Loucy (cell line): ENCODE measurements around the gene GPHN.
"Not testable (repeated sequence)": the region's sequence is repeated elsewhere in the genome, so short reads cannot be mapped to it uniquely, and the experiment has no call there.

ENCODE experiments used
- H2AFZ ChIP-seq: fragments of 200-600 bp; sonication (generic); 2 replicates; pipeline ENCODE4 v1.6.0; 2016; ENCODE audit warnings: antibody characterized with exemption, mild to moderate bottlenecking, low read length, moderate library complexity
- H3F3A ChIP-seq: fragments of 200-600 bp; 2 replicates; pipeline ENCODE4 v1.6.0; 2016; ENCODE audit warnings: antibody characterized with exemption, low read depth, mild to moderate bottlenecking
- H3K27me3 ChIP-seq: fragments of 200-600 bp; sonication (generic); 2 replicates; pipeline ENCODE4 v1.6.1; 2014; ENCODE audit warnings: low read length, mild to moderate bottlenecking; ENCODE audit not compliant: insufficient read depth, poor library complexity, severe bottlenecking
- H3K36me3 ChIP-seq: fragments of 200-600 bp; sonication (generic); 2 replicates; pipeline ENCODE4 v1.6.1; 2016; ENCODE audit warnings: low read length; ENCODE audit not compliant: insufficient read depth
- H3K4me1 ChIP-seq: fragments of 200-600 bp; sonication (generic); 2 replicates; pipeline ENCODE4 v1.5.1; 2014; ENCODE audit warnings: low read length, mild to moderate bottlenecking; ENCODE audit not compliant: insufficient read depth, poor library complexity, severe bottlenecking
- H3K4me2 ChIP-seq: fragments of 200-600 bp; sonication (generic); 2 replicates; pipeline ENCODE4 v1.6.0; 2014; ENCODE audit warnings: antibody characterized with exemption, low read length, low read depth, mild to moderate bottlenecking; ENCODE audit not compliant: poor library complexity, severe bottlenecking
- H3K4me3 ChIP-seq: fragments of 200-600 bp; sonication (generic); 2 replicates; pipeline ENCODE4 v1.5.1; 2014; ENCODE audit warnings: low read length, mild to moderate bottlenecking, mixed read lengths; ENCODE audit not compliant: poor library complexity, severe bottlenecking
- H3K79me2 ChIP-seq: fragments of 200-600 bp; sonication (generic); 2 replicates; pipeline ENCODE4 v1.6.1; 2014; ENCODE audit warnings: low read length; ENCODE audit not compliant: insufficient read depth
- H3K9ac ChIP-seq: fragments of 200-600 bp; sonication (generic); 2 replicates; pipeline ENCODE4 v1.6.0; 2014; ENCODE audit warnings: mild to moderate bottlenecking, low read depth, low read length, moderate library complexity; ENCODE audit not compliant: poor library complexity, severe bottlenecking
- H3K9me2 ChIP-seq: fragments of 200-600 bp; sonication (generic); replicated peaks from 2 replicates; pipeline ENCODE4 v1.6.1; 2016; ENCODE audit warnings: low read depth, low read length, mixed read lengths
- H3K9me3 ChIP-seq: fragments of 200-600 bp; sonication (generic); 2 replicates; pipeline ENCODE4 v1.6.1; 2014; ENCODE audit warnings: mild to moderate bottlenecking, antibody characterized with exemption, low read length, low read depth; ENCODE audit not compliant: insufficient read depth
- H4K20me1 ChIP-seq: fragments of 200-600 bp; sonication (generic); 2 replicates; pipeline ENCODE4 v1.6.0; 2014; ENCODE audit warnings: antibody characterized with exemption, low read length, mild to moderate bottlenecking; ENCODE audit not compliant: insufficient read depth, poor library complexity, severe bottlenecking
- CTCF ChIP-seq: fragments of 200-600 bp; sonication (generic); conservative IDR thresholded peaks from 2 replicates; pipeline ENCODE4 v1.5.1; 2014; ENCODE audit warnings: mild to moderate bottlenecking, antibody characterized with exemption, low read length
- EZH2phosphoT487 ChIP-seq: fragments of 200-600 bp; IDR thresholded peaks from 2 replicates; pipeline ENCODE4 v1.6.1; 2018; ENCODE audit warnings: antibody characterized with exemption, mild to moderate bottlenecking, moderate library complexity, borderline replicate concordance

The GPHN gene

DNA sequence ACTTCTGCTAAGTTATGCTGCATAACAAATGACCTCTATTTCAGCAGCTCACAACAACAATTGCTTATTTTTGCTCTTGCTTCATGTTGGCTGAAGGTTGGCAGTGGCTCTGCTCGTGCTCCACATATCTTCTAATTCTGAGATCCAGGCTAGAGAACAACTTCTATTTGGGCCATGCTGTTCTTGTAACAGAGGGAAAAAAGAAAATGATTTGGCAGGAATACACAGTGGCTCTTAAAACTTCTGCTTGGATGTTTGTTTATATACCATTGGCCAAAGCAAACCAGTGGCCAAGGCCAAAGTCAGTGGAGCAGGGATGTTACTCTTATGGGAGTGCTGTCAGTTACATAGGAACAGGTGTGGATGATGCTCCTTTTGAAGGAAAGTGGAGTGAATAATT, 32.1 kb downstream of the GPHN start:
- no peak overlapping the region for H3K9ac ChIP-seq
- H3K4me3 ChIP-seq, result no peak overlapping the region
- H4K20me1 ChIP-seq, result peaks cover 6% of the 10 kb centered on the region
- peaks cover 22% of the 10 kb centered on the region; the same call in 1 of the 2 replicates for H3K79me2 ChIP-seq
- no peaks in the 10 kb centered on the region for H3K9me2 ChIP-seq
- no peaks in the 10 kb centered on the region for H3K27me3 ChIP-seq
- no peaks in the 10 kb centered on the region for H3K36me3 ChIP-seq
- no peaks in the 10 kb centered on the region for H3F3A ChIP-seq
- TF ChIP-seq EZH2phosphoT487, result no peak
- TF ChIP-seq CTCF, result no peak
- H2AFZ ChIP-seq, result no peak overlapping the region
- H3K4me2 ChIP-seq, result no peak overlapping the region
- H3K4me1 ChIP-seq, result no peaks in the 10 kb centered on the region
- no peaks in the 10 kb centered on the region for H3K9me3 ChIP-seq

GRCh38 chr14:66541627-66542026, 33.7 kb downstream of the GPHN start:
- Histone ChIP-seq H3K9me2 (no peaks in the 10 kb centered on the region), H3K4me2 (no peak overlapping the region), H4K20me1 (peaks cover 6% of the 10 kb centered on the region), H3K4me1 (no peaks in the 10 kb centered on the region), H3K36me3 (no peaks in the 10 kb centered on the region), H3K9ac (no peak overlapping the region), H3F3A (no peaks in the 10 kb centered on the region), H3K79me2 (peaks cover 22% of the 10 kb centered on the region; the same call in 1 of the 2 replicates), H3K27me3 (no peaks in the 10 kb centered on the region), H3K4me3 (no peak overlapping the region), H2AFZ (no peak overlapping the region), H3K9me3 (no peaks in the 10 kb centered on the region)
- TF ChIP-seq CTCF (no peak), EZH2phosphoT487 (no peak)

- H3K4me1 ChIP-seq, result no peaks in the 10 kb centered on the region
- H3K9me3 ChIP-seq, result no peaks in the 10 kb centered on the region
- no peaks in the 10 kb centered on the region for H4K20me1 ChIP-seq
- no peak overlapping the region for H3K4me3 ChIP-seq
- H3K9me2 ChIP-seq, result no peaks in the 10 kb centered on the region
- H3K27me3 ChIP-seq, result no peaks in the 10 kb centered on the region
- H3K4me2 ChIP-seq, result no peak overlapping the region
- TF ChIP-seq CTCF (no peak), EZH2phosphoT487 (no peak)
- H3K79me2 ChIP-seq, result peaks cover 10% of the 10 kb centered on the region; the same call in 1 of the 2 replicates
- H3K36me3 ChIP-seq, result no peaks in the 10 kb centered on the region
- no peaks in the 10 kb centered on the region for H3F3A ChIP-seq
- no peak overlapping the region for H3K9ac ChIP-seq
- H2AFZ ChIP-seq, result no peak overlapping the region
These were observed 36.0 kb downstream of the GPHN start for GRCh38 chr14:66543996-66544395.

DNA sequence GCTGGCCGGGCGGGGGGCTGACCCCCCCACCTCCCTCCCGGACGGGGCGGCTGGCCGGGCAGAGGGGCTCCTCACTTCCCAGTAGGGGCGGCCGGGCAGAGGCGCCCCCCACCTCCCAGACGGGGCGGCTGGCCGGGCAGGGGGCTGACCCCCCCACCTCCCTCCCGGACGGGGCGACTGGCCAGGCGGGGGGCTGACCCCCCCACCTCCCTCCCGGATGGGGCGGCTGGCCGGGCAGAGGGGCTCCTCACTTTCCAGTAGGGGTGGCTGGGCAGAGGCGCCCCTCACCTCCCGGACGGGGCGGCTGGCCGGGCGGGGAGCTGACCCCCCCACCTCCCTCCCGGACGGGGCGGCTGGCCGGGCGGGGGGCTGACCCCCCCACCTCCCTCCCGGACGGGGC, 37.2 kb downstream of the GPHN start:
- not testable (repeated sequence) for H3K27me3 ChIP-seq, H3F3A ChIP-seq, H2AFZ ChIP-seq, H3K36me3 ChIP-seq, H3K4me2 ChIP-seq, H3K9me3 ChIP-seq, H3K9ac ChIP-seq, H3K4me1 ChIP-seq, H4K20me1 ChIP-seq, H3K79me2 ChIP-seq, H3K4me3 ChIP-seq, H3K9me2 ChIP-seq

- not testable (repeated sequence) for H2AFZ ChIP-seq, H3K79me2 ChIP-seq, H3K27me3 ChIP-seq, H3K4me2 ChIP-seq, H3K36me3 ChIP-seq, H3K4me1 ChIP-seq, H3F3A ChIP-seq, H3K9me3 ChIP-seq, H3K4me3 ChIP-seq, H4K20me1 ChIP-seq, H3K9ac ChIP-seq, H3K9me2 ChIP-seq
These were observed 37.8 kb downstream of the GPHN start for GRCh38 chr14:66545751-66546150.
